ENCODE measurements around the gene RANBP17. TPM values are rescaled to one million over a fixed set of nuclear protein-coding genes. Genes with fewer than 3 reads are reported as not detected.

The RANBP17 gene
- total RNA-seq, 4 donors from 2014 or later, result 10.2 to 13.8 (median 10.9) TPM

DNA sequence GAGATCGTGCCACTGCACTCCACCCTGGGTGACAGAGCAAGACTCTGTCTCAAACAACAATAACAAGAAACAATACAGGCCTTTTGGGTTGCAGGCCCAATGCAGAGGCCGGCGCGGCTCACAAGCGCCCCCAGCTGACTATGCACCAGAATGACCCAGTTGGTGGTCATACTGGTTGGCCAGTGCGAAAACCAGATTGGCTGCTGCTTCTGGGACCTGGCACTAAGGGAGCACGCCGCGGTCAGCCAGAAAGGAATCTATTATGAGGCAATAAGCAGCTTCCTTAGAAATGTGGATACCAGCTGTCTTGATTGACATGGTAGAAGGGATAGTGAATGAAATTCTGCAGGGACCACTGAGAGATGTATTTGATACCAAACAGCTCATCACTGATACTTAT is 35.0 kb downstream of the RANBP17 start:
- in situ Hi-C loops (cut with MboI; ENCODE audit: low pct_ligation_motif_present in 1 of 4, low pct_unique_long_range_greater_than_20kb in 1 of 4, low sequenced_read_pairs in 3 of 4), result no loop called here
- intact Hi-C loops (cut with DNase I; ENCODE audit: low total_unique reads), result no loop called here
- Histone ChIP-seq H3K27ac (no peak overlapping the region), H3K36me3 (no peaks in the 10 kb centered on the region), H3K4me3 (no peak overlapping the region), H3K9me3 (no peaks in the 10 kb centered on the region), H3K27me3 (no peaks in the 10 kb centered on the region), H3K4me1 (no peaks in the 10 kb centered on the region)
- TF ChIP-seq POLR2AphosphoS5 (IDR thresholded peaks at IDR 0.05), result no peak
- TF ChIP-seq, protein P1, sequence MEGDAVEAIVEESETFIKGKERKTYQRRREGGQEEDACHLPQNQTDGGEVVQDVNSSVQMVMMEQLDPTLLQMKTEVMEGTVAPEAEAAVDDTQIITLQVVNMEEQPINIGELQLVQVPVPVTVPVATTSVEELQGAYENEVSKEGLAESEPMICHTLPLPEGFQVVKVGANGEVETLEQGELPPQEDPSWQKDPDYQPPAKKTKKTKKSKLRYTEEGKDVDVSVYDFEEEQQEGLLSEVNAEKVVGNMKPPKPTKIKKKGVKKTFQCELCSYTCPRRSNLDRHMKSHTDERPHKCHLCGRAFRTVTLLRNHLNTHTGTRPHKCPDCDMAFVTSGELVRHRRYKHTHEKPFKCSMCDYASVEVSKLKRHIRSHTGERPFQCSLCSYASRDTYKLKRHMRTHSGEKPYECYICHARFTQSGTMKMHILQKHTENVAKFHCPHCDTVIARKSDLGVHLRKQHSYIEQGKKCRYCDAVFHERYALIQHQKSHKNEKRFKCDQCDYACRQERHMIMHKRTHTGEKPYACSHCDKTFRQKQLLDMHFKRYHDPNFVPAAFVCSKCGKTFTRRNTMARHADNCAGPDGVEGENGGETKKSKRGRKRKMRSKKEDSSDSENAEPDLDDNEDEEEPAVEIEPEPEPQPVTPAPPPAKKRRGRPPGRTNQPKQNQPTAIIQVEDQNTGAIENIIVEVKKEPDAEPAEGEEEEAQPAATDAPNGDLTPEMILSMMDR (IDR thresholded peaks at IDR 0.05), result peak in 2 of 5 experiments; percentile 10 to 17
- DNase-seq, result no peak
- 86% methylated on average over 9 of the region's 9 CpGs; no CpG with 5 or more reads in 1 of the 2 donors for WGBS, 2 donors (ENCODE audit: low coverage in 1 of 2)

DNA sequence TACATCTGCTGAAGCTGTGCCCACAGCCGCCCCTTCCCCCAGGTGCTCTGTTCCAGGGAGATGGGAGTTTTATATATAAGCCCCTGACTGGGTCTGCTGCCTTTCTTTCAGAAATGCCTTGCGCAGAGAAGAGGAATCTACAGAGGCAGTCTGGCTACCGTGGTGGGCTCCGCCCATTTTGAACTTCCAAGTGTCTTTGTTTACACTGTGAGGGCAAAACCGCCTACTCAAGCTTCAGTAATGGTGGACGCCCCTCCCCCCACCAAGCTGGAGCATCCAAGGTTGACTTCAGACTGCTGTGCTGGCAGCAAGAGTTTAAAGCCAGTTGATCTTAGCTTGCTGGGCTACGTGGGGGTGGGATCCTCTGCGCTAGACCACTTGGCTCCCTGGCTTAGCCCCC is 41.3 kb downstream of the RANBP17 start:
- Histone ChIP-seq H3K27me3 (no peaks in the 10 kb centered on the region), H3K4me3 (no peak overlapping the region), H3K9me3 (no peaks in the 10 kb centered on the region), H3K27ac (no peak overlapping the region), H3K4me1 (no peaks in the 10 kb centered on the region), H3K36me3 (no peaks in the 10 kb centered on the region)
- DNase-seq, result no peak
- intact Hi-C loops (cut with DNase I; ENCODE audit: low total_unique reads) (no loop called here), in situ Hi-C loops (cut with MboI; ENCODE audit: low pct_ligation_motif_present in 1 of 4, low pct_unique_long_range_greater_than_20kb in 1 of 4, low sequenced_read_pairs in 3 of 4) (no loop called here)
- 83% methylated on average over 8 of the region's 8 CpGs; no CpG with 5 or more reads in 1 of the 2 donors for WGBS, 2 donors (ENCODE audit: low coverage in 1 of 2)
- TF ChIP-seq, protein P1 (IDR thresholded peaks at IDR 0.05), result no peak
- no peak for TF ChIP-seq POLR2AphosphoS5 (IDR thresholded peaks at IDR 0.05)
- TF ChIP-seq POLR2A (IDR thresholded peaks at IDR 0.05), result no peak
- no peak for TF ChIP-seq EP300 (IDR thresholded peaks at IDR 0.05; ENCODE audit: low read depth)

- no peak overlapping the region for H3K4me3 ChIP-seq
- H3K36me3 ChIP-seq, result no peaks in the 10 kb centered on the region
- intact Hi-C loops (cut with DNase I; ENCODE audit: low total_unique reads) (no loop called here), in situ Hi-C loops (cut with MboI; ENCODE audit: low pct_ligation_motif_present in 1 of 4, low pct_unique_long_range_greater_than_20kb in 1 of 4, low sequenced_read_pairs in 3 of 4) (no loop called here)
- H3K4me1 ChIP-seq, result no peaks in the 10 kb centered on the region
- TF ChIP-seq EP300 (IDR thresholded peaks at IDR 0.05; ENCODE audit: low read depth) (no peak), POLR2A (IDR thresholded peaks at IDR 0.05) (no peak), POLR2AphosphoS5 (IDR thresholded peaks at IDR 0.05) (no peak)
- TF ChIP-seq, protein P1 (IDR thresholded peaks at IDR 0.05), result no peak
- WGBS, 2 donors (ENCODE audit: low coverage in 1 of 2), result 74 to 75% methylated on average over 1 of the region's 1 CpG
- no peak for DNase-seq
- no peaks in the 10 kb centered on the region for H3K9me3 ChIP-seq
- no peak overlapping the region for H3K27ac ChIP-seq
- no peaks in the 10 kb centered on the region for H3K27me3 ChIP-seq
Observed at GRCh38 chr5:170907758-170908157, 45.9 kb downstream of the RANBP17 start.

- no peak overlapping the region for H3K4me3 ChIP-seq
- no peaks in the 10 kb centered on the region for H3K4me1 ChIP-seq
- intact Hi-C loops (cut with DNase I; ENCODE audit: low total_unique reads), result no loop called here
- no peaks in the 10 kb centered on the region for H3K27me3 ChIP-seq
- in situ Hi-C loops (cut with MboI; ENCODE audit: low pct_ligation_motif_present in 1 of 4, low pct_unique_long_range_greater_than_20kb in 1 of 4, low sequenced_read_pairs in 3 of 4), result no loop called here
- no peaks in the 10 kb centered on the region for H3K36me3 ChIP-seq
- H3K9me3 ChIP-seq, result no peaks in the 10 kb centered on the region
- TF ChIP-seq, protein P1 (IDR thresholded peaks at IDR 0.05), result no peak
- TF ChIP-seq POLR2AphosphoS5 (IDR thresholded peaks at IDR 0.05), result no peak
- no peak for TF ChIP-seq POLR2A (IDR thresholded peaks at IDR 0.05)
- TF ChIP-seq EP300 (IDR thresholded peaks at IDR 0.05; ENCODE audit: low read depth), result no peak
- H3K27ac ChIP-seq, result no peak overlapping the region
- WGBS, 2 donors (ENCODE audit: low coverage in 1 of 2), result 66 to 79% methylated on average over 3 of the region's 3 CpGs
- no peak for DNase-seq
Observed at GRCh38 chr5:170913573-170913972, 51.8 kb downstream of the RANBP17 start.
